ENCODE results near the gene SETMAR.

DNA sequence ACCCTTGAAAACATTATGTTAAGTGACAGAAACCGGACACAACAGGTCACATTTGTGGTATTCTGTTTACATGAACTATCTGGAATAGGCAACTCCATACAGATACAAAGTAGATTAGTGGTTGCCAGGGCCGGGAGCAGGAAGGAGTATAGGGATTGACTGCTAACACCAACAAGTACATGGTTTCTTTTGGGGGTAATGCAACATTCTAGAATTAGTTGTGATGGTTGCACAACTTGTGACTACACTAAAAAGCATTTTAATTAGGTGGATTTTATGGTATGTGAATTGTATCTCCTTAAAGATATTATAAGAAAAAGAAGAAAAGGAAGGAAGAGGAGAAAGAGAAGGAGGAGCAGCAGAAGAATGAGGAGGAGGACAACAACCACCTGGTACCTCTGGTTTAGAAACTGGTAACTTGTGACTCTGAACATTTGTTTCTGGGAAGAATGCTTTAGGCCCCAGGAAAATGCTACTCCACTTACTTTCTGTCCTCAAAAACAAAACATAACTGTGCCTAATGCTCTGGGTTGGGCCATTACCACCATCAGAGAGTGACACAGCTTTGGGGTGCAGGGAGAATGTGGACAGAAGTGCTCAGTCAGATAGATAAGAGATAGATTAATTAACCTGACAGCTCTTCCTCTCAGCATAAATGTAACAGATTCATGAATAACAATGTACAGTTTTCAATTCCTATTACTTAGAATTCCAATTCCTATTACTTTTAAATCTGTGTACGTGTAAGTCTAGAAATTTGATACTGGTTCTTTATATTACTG lies 20.3 kb downstream of the SETMAR start:
- TF ChIP-seq POLR2AphosphoS5 (IDR thresholded peaks at IDR 0.05; ENCODE audit: low read depth, low read length) (no peak), POLR2A (IDR thresholded peaks at IDR 0.05; ENCODE audit: low read depth, low read length) (no peak), TAF1 (IDR thresholded peaks at IDR 0.05; ENCODE audit: low read depth, low read length) (no peak), POU2F2 (IDR thresholded peaks at IDR 0.05; ENCODE audit: low read depth, low read length) (no peak), PAX5 (IDR thresholded peaks at IDR 0.05; ENCODE audit: insufficient read depth, low read length, severe bottlenecking) (no peak), SPI1 (IDR thresholded peaks at IDR 0.05; ENCODE audit: low read depth, low read length) (no peak)
